Heart left ventricle (tissue), 13 donors: ENCODE measurements around the gene NUP58.

ENCODE experiments used
- POLR2A ChIP-seq, 2 donors: fragments of 450-650 bp; IDR thresholded peaks; one replicate each; pipeline ENCODE4 v1.6.1; 2017; ENCODE audit warnings: antibody characterized with exemption in 2 of 2, mild to moderate bottlenecking in 2 of 2, moderate library complexity in 2 of 2
- TF ChIP-seq, protein P1 (sequence below), 12 donors: fragments of 200-600 bp; sonication (generic) in 4 of 12; IDR thresholded peaks; one replicate each; pipeline versions ENCODE4 v1.5.0 to v1.8.0; 2018 to 2022; ENCODE audit warnings: antibody characterized with exemption in 12 of 12, mild to moderate bottlenecking in 5 of 12
- donor health status: ischemic (EF 13 %, LVEDD 7.1; RV severe dilation, severe dysfunction).
- donor health status: DM: no; HTN: yes; CAD: no.
- donor health status: DM: no; HTN: no; CAD: no.
- donor health status: ischemic (EF 25% LVEDD 6.9; RV normal size, moderate dysfunction).
- donor health status: ischemic (EF 25% LVEDD 5.7; RV mildly dilated, moderate dysfunction).
- donor health status: ischemic (EF 35%, LVEDD 5.7; RV mildly dilated, moderate dysfunction).
- donor health status: nonischemic (EF 11% LVEDD 7.7; RV severe dilation, severe dysfunction).
- donor health status: DM: yes; HTN: yes; CAD: no.
- donor health status: PGD.
- donor health status: ischemic (EF 29% LVEDD 5.4; RV normal size, mild dysfunction).
- donor health status: nonischemic (EF 23%, LVEDD 6.1; RV moderate dilation, normal function).

DNA sequence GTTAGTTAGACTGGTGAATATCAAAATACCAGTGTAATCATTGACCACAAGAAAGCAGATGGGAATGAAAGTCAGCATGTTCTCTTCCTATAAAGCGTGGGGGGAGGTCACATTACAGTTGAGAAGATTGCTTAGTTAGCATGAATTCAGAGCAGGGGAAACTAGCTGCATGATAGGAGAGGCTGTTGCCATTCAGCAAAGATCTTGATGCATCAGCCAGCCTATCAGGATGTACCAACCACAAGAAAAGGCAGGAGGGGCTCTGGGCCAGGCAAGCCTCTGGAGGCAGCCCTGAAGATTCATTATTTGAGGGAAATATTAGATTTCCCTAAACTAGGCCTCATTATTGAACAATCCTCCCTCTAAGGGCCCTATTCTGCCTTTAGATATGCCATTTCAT is 9.1 kb upstream of the NUP58 start:
- TF ChIP-seq, protein P1, sequence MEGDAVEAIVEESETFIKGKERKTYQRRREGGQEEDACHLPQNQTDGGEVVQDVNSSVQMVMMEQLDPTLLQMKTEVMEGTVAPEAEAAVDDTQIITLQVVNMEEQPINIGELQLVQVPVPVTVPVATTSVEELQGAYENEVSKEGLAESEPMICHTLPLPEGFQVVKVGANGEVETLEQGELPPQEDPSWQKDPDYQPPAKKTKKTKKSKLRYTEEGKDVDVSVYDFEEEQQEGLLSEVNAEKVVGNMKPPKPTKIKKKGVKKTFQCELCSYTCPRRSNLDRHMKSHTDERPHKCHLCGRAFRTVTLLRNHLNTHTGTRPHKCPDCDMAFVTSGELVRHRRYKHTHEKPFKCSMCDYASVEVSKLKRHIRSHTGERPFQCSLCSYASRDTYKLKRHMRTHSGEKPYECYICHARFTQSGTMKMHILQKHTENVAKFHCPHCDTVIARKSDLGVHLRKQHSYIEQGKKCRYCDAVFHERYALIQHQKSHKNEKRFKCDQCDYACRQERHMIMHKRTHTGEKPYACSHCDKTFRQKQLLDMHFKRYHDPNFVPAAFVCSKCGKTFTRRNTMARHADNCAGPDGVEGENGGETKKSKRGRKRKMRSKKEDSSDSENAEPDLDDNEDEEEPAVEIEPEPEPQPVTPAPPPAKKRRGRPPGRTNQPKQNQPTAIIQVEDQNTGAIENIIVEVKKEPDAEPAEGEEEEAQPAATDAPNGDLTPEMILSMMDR (IDR thresholded peaks at IDR 0.05): no peak
- TF ChIP-seq POLR2A (IDR thresholded peaks at IDR 0.05): no peak
